HG02840 (cell line): ENCODE measurements around the gene CEP68.
"Not testable (repeated sequence)": the region's sequence is repeated elsewhere in the genome, so short reads cannot be mapped to it uniquely, and the experiment has no call there.

Experiments
- ATAC-seq: cut with Tn5 transposase; IDR thresholded peaks from one replicate; pipeline ENCODE4 v1.9.1; 2021; ENCODE audit warnings: mild to moderate bottlenecking, moderate library complexity, moderate number of reproducible peaks; ENCODE audit not compliant: unreplicated experiment, low FRiP score

CEP68 gene

DNA sequence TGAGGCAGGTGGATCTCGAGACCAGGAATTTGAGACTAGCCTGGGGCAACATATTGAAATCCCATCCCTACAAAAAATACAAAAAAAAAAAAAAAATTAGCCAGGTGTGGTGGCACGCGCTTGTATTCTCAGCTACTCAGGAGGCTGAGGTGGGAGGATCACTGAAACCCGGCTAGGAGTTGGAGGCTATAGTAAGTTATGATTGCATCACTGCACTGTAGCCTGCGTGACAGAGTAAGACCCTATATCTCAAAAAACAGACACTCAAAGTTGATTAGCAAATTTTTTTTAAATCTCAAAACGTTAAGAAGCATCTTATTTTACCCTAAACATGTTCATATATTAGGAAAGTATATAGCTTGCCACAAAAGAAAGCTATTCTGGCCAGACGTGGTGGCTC, 66.1 kb downstream of the CEP68 start:
- no peak for ATAC-seq

- not testable (repeated sequence) for ATAC-seq
Measured at GRCh38 chr2:65125457-65125856, 69.2 kb downstream of the CEP68 start.

DNA sequence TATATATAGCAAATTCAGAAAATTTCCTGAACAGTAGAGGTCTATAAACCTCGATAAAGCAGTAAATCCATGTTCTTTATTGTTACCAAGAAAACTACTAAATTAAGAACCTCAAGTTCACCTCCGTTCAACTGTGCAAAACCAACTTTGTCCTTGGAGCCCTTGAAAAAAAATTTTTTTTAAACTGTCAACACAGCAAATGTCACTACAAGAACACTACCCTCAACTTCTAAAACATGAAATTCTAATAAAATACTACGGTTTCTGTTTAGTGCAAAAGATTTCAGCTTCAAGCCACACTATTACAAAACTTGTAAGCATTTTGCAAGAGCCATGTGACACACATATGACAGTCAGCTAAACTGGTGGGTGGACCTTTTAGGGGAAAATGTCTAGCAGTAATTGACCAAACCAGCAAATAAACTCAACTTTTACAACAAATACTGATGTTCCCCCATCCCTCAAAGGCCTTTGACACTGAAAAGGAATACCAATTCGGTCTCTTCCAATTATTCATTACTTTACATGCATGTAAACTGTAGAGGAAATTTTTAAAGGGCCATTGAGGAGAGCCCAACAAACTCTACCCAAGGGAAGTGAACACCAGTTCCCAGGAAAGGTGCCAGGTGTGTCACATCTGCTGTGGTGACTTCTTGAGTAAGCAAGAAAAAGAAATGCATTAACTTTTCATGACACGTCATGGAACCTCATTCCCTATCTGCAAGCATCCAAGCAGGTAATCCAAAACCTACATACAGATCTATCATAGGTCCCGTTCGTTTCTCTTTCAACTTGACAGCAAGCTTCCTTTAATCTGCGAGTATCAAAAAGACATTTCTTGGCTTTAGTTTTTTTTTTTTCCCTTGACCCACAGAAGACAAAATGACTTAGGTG, 72.3 kb downstream of the CEP68 start:
- no peak for ATAC-seq

DNA sequence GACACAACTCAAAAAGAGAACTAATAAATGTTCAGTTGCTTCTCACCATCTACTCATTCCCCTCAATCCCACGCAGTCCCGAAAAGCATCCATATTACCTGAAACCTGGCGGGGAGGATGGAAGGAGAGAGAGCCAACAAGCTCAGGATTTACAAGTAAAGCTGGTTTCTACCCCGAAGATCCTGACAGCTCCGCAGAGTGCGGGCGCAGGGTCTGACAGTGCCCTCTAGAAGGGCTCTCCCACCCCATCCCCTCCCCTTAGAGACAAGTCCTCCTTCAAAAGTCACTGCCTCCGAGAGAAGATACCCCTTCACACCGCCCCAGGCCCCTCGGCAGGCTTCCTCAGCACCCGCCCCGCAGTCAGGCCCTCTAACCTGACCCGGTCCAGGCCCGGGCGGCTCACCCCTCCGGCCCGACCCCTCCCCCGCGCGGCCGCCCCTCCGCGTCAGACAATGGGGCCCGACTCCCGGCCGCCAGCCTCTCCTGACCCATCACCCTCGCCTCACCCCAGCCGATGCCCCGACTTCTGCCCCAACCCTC, 73.1 kb downstream of the CEP68 start:
- ATAC-seq, result peak; percentile 1

- ATAC-seq, result peak; percentile 97
Measured at GRCh38 chr2:65129826-65130663, 73.8 kb downstream of the CEP68 start, which contains the start of gene RAB1A. RAB1A (minus strand) TSS chr2:65130106; CDS start chr2:65129915, 191 bp downstream.

GRCh38 chr2:65130664-65131175, 74.5 kb downstream of the CEP68 start:
- peak; percentile 24 for ATAC-seq

DNA sequence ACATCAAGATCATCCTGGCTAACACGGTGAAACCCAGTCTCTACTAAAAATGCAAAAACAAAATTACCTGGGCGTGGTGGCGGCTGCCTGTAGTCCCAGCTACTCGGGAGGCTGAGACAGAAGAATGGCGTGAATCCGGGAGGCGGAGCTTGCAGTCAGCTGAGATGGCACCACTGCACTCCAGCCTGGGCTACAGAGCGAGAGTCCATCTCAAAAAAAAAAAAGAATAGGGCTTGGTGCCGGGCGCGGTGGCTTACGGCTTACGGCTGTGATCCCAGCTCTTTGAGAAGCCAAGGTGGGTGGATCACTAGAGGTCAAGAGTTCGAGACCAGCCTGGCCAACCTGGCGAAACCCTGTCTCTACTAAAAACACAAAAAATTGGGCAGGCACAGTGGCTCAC, 76.7 kb downstream of the CEP68 start:
- not testable (repeated sequence) for ATAC-seq

DNA sequence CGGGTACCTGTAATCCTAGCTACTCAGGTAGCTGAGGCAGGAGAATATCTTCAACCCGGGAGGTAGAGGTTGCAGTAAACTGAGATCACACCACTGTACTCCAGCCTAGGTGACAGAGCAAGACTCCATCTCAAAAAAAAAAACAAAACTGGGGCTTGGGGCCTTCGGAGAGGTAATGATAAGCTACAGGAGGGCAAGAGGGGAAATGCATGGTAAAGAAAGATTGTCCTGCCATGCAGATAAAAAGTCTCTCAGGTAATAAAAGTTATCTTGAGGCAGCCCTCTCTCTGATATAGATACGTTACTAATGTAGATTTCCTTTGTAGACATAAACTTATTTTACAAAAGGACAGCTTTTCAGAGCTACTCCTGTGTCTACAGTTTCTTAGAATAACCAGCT, 77.4 kb downstream of the CEP68 start:
- ATAC-seq, result no peak

GRCh38 chr2:65134158-65134557, 77.9 kb downstream of the CEP68 start:
- ATAC-seq, result no peak

- no peak for ATAC-seq
Measured at GRCh38 chr2:65136253-65136652, 80.0 kb downstream of the CEP68 start.
